Neural progenitor cell (in vitro differentiated cells): ENCODE data around the gene ITGA1. TPM values are rescaled to one million over a fixed set of nuclear protein-coding genes. Genes with fewer than 3 reads are reported as not detected.

Experiments used
- DNase-seq: peaks from one replicate; pipeline ENCODE4 v3.0.0-alpha.2; 2016; ENCODE audit warnings: low spot score
- H2AFZ ChIP-seq: fragments of 200-600 bp; sonication (generic); replicated peaks from 2 replicates; pipeline ENCODE4 v1.6.1; 2016; ENCODE audit warnings: antibody characterized with exemption
- H3F3A ChIP-seq: fragments of 200-600 bp; sonication (generic); 2 replicates; pipeline ENCODE4 v1.6.1; 2016; ENCODE audit warnings: antibody characterized with exemption, low read depth
- H3K27ac ChIP-seq: fragments of 200-600 bp; sonication (generic); 2 replicates; pipeline ENCODE4 v1.5.1; 2016; ENCODE audit warnings: mild to moderate bottlenecking
- H3K27me3 ChIP-seq: fragments of 200-600 bp; sonication (generic); 2 replicates; pipeline ENCODE4 v1.6.1; 2016; ENCODE audit warnings: mild to moderate bottlenecking, moderate library complexity
- H3K36me3 ChIP-seq: fragments of 200-600 bp; sonication (generic); 2 replicates; pipeline ENCODE4 v1.5.1; 2016
- H3K4me1 ChIP-seq: fragments of 200-600 bp; sonication (generic); 2 replicates; pipeline ENCODE4 v1.6.1; 2016; ENCODE audit warnings: mixed run types
- H3K4me2 ChIP-seq: fragments of 200-600 bp; sonication (generic); 2 replicates; pipeline ENCODE4 v1.6.1; 2016
- H3K4me3 ChIP-seq: fragments of 200-600 bp; sonication (generic); 2 replicates; pipeline ENCODE4 v1.5.1; 2016
- H3K79me2 ChIP-seq: fragments of 200-600 bp; sonication (generic); 2 replicates; pipeline ENCODE4 v1.6.1; 2016; ENCODE audit warnings: low read depth
- H3K9ac ChIP-seq: fragments of 200-600 bp; sonication (generic); 2 replicates; pipeline ENCODE4 v1.6.1; 2016
- H3K9me3 ChIP-seq: fragments of 200-600 bp; sonication (generic); 2 replicates; pipeline ENCODE4 v1.5.1; 2016; ENCODE audit warnings: low read depth
- H4K20me1 ChIP-seq: fragments of 200-600 bp; sonication (generic); 2 replicates; pipeline ENCODE4 v1.6.1; 2016; ENCODE audit warnings: low read depth
- H3K27ac Mint-ChIP-seq: 3 replicates; pipeline ENCODE4 v1.8.0; 2021; ENCODE audit warnings: mixed read lengths
- H3K27me3 Mint-ChIP-seq: 2 replicates; pipeline ENCODE4 v1.8.0; 2022; ENCODE audit warnings: low read depth, mild to moderate bottlenecking, inconsistent platforms, moderate library complexity, mixed read lengths; ENCODE audit not compliant: insufficient read depth
- H3K36me3 Mint-ChIP-seq: 3 replicates; pipeline ENCODE4 v1.8.0; 2021; ENCODE audit warnings: mixed read lengths
- H3K4me1 Mint-ChIP-seq: 3 replicates; pipeline ENCODE4 v1.8.0; 2021; ENCODE audit warnings: mixed read lengths
- H3K4me3 Mint-ChIP-seq: 3 replicates; pipeline ENCODE4 v1.8.0; 2021; ENCODE audit warnings: mild to moderate bottlenecking, moderate library complexity, mixed read lengths
- H3K9me3 Mint-ChIP-seq: 3 replicates; pipeline ENCODE4 v1.8.0; 2020; ENCODE audit warnings: mixed read lengths
- CTCF ChIP-seq: fragments of 200-600 bp; sonication (generic); IDR thresholded peaks from 2 replicates; pipeline ENCODE4 v1.5.1; 2017; ENCODE audit warnings: antibody characterized with exemption, mild to moderate bottlenecking
- EZH2 ChIP-seq: fragments of 200-600 bp; sonication (generic); IDR thresholded peaks from 2 replicates; pipeline ENCODE4 v1.6.1; 2017; ENCODE audit warnings: antibody characterized with exemption, mild to moderate bottlenecking, moderate library complexity
- EZH2phosphoT487 ChIP-seq: fragments of 200-600 bp; sonication (generic); IDR thresholded peaks from 2 replicates; pipeline ENCODE4 v1.6.1; 2017; ENCODE audit warnings: antibody characterized with exemption
- total RNA-seq: library from RNA; depleted of rRNA; stranded (reverse); fragments of >200 nt; gene quantifications from 2 replicates; pipeline ENCODE4 v1.2.3, GENCODE V29; 2015; ENCODE audit warnings: low replicate concordance

The ITGA1 gene
- total RNA-seq, 1 donor from 2014 or later, result 2.2 TPM

DNA sequence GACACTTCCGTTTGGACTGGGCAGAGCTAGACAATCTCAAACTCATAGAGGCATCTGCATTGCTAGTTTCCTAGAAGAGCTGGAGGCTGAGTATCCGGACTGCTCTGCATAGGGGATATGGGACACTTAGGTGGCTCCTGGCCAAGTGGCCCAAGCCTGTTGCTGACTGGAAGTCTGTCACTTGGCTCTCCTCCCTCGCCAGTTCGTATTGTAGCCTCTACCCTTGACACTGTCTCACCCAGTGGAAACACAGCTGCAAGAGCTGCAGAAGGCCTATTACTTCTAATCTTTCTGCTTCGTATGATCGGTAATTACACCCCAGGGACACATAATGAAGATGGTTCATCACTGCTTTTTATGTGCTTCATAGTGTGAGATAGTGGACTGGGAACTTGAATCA, 34.7 kb downstream of the ITGA1 start:
- Histone ChIP-seq H3K27ac (no peak overlapping the region), H3K36me3 (no peaks in the 10 kb centered on the region), H3K4me1 (peaks cover 15% of the 10 kb centered on the region), H3K4me2 (no peak overlapping the region), H3K27me3 (no peaks in the 10 kb centered on the region), H3K79me2 (no peaks in the 10 kb centered on the region), H3K9ac (no peak overlapping the region), H4K20me1 (no peaks in the 10 kb centered on the region), H3K9me3 (no peaks in the 10 kb centered on the region), H3F3A (peaks cover 3% of the 10 kb centered on the region), H3K4me3 (no peak overlapping the region), H2AFZ (no peak overlapping the region)
- Mint-ChIP-seq H3K9me3 (peaks cover 7% of the 10 kb centered on the region), H3K27me3 (no peaks in the 10 kb centered on the region), H3K4me3 (no peak overlapping the region), H3K4me1 (no peaks in the 10 kb centered on the region), H3K36me3 (no peaks in the 10 kb centered on the region), H3K27ac (no peak overlapping the region)
- no peak for DNase-seq
- TF ChIP-seq EZH2phosphoT487 (no peak), CTCF (no peak), EZH2 (no peak)

- Histone ChIP-seq H3K4me3 (no peak overlapping the region), H4K20me1 (no peaks in the 10 kb centered on the region), H3K4me1 (no peaks in the 10 kb centered on the region), H3K9me3 (no peaks in the 10 kb centered on the region), H3F3A (no peaks in the 10 kb centered on the region), H3K27ac (no peak overlapping the region), H2AFZ (no peak overlapping the region), H3K27me3 (no peaks in the 10 kb centered on the region), H3K36me3 (no peaks in the 10 kb centered on the region), H3K79me2 (no peaks in the 10 kb centered on the region), H3K4me2 (no peak overlapping the region), H3K9ac (no peak overlapping the region)
- no peak for DNase-seq
- Mint-ChIP-seq H3K36me3 (no peaks in the 10 kb centered on the region), H3K9me3 (peaks cover 10% of the 10 kb centered on the region), H3K4me3 (no peak overlapping the region), H3K27ac (no peak overlapping the region), H3K4me1 (no peaks in the 10 kb centered on the region), H3K27me3 (no peaks in the 10 kb centered on the region)
- TF ChIP-seq CTCF, result no peak
- TF ChIP-seq EZH2, result no peak
- TF ChIP-seq EZH2phosphoT487, result no peak
Measured at GRCh38 chr5:52824827-52825226, 37.1 kb downstream of the ITGA1 start.

- H3K9ac ChIP-seq, result no peak overlapping the region
- no peaks in the 10 kb centered on the region for H3K79me2 ChIP-seq
- no peaks in the 10 kb centered on the region for H3K36me3 Mint-ChIP-seq
- H3K27ac Mint-ChIP-seq, result no peak overlapping the region
- no peak overlapping the region for H3K4me2 ChIP-seq
- no peak overlapping the region for H3K27ac ChIP-seq
- H4K20me1 ChIP-seq, result no peaks in the 10 kb centered on the region
- H3K9me3 Mint-ChIP-seq, result peaks cover 10% of the 10 kb centered on the region
- TF ChIP-seq EZH2 (no peak), EZH2phosphoT487 (no peak), CTCF (no peak)
- no peaks in the 10 kb centered on the region for H3F3A ChIP-seq
- no peak overlapping the region for H3K4me3 ChIP-seq
- no peak overlapping the region for H2AFZ ChIP-seq
- H3K4me1 ChIP-seq, result no peaks in the 10 kb centered on the region
- H3K4me1 Mint-ChIP-seq, result no peaks in the 10 kb centered on the region
- H3K36me3 ChIP-seq, result no peaks in the 10 kb centered on the region
- no peak for DNase-seq
- no peak overlapping the region for H3K4me3 Mint-ChIP-seq
- H3K9me3 ChIP-seq, result no peaks in the 10 kb centered on the region
- no peaks in the 10 kb centered on the region for H3K27me3 Mint-ChIP-seq
- no peaks in the 10 kb centered on the region for H3K27me3 ChIP-seq
Measured at GRCh38 chr5:52825826-52826225, 38.1 kb downstream of the ITGA1 start.
